RWPE1 (cell line): ENCODE measurements around the gene JOSD2.

Source experiments
- CTCF ChIA-PET: fragments of 350-600 bp; sonication (Branson Sonifier 250); formaldehyde crosslinking; extraction: SDS; loops from one replicate; lab custom pipeline; 2021; lab: Yijun Ruan, JAX
- POLR2A ChIA-PET: fragments of 400-600 bp; formaldehyde crosslinking; extraction: SDS; loops from one replicate; lab custom pipeline; 2020; ENCODE audit warnings: antibody characterized with exemption; ENCODE audit not compliant: low non-redundant PET; lab: Yijun Ruan, JAX
- DNase-seq: peaks from one replicate; pipeline ENCODE4 v3.0.0; 2012; ENCODE audit warnings: low spot score
- H3K27ac ChIP-seq: fragments of 450-650 bp; 2 replicates; pipeline ENCODE4 v1.5.1; 2017
- TF ChIP-seq, protein P1 (sequence below): fragments of 450-650 bp; conservative IDR thresholded peaks from 2 replicates; pipeline ENCODE4 v1.5.1; 2017; ENCODE audit warnings: low read depth, mild to moderate bottlenecking

The JOSD2 gene

DNA sequence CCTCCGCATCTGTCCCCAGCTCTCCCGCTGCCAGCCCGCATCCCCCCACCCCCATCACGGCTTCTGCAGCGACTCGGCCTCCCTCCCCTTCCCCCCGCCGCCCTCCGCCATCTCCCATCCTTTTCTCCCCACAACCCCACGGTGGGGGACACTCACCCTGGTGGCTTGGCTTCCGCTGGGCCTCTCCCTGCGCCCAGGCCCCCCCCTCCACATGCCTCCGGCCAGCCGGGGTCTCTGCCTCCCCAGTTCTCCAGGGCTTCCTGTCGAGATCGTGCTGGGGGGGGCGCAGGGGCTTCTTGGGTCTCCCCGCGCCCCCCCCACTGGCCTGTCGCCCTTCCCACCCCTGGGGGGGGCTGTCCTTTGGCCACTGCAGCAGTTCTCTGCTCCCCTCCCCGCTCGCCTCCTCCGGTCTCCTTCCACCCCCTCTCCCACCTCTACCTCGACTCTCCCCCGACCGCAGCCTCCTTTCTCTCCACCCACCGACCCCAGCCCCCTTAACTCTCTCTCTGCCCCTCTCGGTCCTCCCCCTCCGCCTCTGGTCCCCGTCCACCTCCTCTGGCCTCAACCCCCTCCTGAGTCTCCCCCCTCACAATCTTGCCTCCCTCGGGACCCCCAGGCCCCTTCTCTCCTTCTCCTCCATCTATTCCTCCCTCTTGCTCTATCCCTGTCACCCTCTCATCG is 40.2 kb upstream of the JOSD2 start:
- no peak overlapping the region for H3K27ac ChIP-seq
- TF ChIP-seq, protein P1, sequence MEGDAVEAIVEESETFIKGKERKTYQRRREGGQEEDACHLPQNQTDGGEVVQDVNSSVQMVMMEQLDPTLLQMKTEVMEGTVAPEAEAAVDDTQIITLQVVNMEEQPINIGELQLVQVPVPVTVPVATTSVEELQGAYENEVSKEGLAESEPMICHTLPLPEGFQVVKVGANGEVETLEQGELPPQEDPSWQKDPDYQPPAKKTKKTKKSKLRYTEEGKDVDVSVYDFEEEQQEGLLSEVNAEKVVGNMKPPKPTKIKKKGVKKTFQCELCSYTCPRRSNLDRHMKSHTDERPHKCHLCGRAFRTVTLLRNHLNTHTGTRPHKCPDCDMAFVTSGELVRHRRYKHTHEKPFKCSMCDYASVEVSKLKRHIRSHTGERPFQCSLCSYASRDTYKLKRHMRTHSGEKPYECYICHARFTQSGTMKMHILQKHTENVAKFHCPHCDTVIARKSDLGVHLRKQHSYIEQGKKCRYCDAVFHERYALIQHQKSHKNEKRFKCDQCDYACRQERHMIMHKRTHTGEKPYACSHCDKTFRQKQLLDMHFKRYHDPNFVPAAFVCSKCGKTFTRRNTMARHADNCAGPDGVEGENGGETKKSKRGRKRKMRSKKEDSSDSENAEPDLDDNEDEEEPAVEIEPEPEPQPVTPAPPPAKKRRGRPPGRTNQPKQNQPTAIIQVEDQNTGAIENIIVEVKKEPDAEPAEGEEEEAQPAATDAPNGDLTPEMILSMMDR, result no peak
- CTCF ChIA-PET, result no interaction called here
- DNase-seq, result no peak
- POLR2A ChIA-PET, result no interaction called here

DNA sequence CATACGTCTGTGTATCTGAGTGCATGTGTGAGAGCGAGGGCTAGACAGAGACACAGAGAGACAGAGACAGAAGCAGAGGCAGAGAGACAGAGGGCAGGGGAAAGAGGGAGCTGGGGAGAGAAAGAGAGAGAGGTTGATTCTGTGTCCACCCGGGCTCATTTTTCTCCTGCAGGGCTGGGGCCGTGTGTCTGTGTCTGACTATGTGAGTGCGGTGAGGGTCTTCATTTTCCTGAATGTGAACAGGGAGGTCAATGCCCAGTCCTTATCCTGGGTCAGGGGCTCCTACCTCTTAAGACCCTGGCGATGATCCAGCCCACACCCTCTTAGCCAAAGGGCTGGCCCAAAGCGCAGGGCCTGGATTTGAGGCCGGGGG is 39.6 kb upstream of the JOSD2 start:
- POLR2A ChIA-PET, result no interaction called here
- CTCF ChIA-PET, result no interaction called here
- DNase-seq, result no peak
- TF ChIP-seq, protein P1, result no peak
- no peak overlapping the region for H3K27ac ChIP-seq

DNA sequence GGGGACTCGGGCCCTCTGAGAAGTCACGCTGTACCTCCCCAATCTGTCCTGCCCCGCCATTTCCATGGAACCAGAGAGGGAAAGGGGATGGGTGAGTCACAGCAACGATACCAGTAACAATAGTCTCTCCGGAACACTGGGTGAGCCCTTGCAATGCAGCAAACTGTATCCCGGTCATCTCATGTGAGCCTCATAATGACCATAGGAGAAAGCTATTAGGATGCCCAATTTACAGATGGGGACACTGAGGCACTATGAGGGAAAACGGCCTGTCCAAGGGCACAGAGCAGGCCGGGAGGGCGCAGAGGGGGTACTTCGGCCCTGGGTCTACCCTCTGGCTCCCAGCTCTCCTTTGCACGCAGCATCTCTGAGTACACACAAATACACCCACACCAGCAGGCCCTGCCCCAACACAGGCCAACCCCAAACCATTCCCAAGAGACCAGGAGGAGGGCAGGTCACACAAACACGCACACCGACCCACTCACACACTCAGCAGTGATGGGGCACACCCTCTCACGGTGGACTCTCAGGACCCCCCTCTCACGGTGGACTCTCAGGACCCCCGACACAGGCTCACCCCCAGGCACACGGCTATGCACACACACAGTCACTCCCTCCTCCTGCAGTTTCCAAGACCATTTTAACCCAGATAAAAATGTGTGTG is 39.1 kb upstream of the JOSD2 start:
- ChIA-PET CTCF (interaction anchor here (0.6 to 2.9 kb wide), 2 partner anchors 12 to 22 kb away, joined by 4 to 19 read pairs; no protein-coding TSS in a partner anchor), POLR2A (no interaction called here)
- no peak for DNase-seq
- TF ChIP-seq, protein P1, result no peak
- no peak overlapping the region for H3K27ac ChIP-seq

DNA sequence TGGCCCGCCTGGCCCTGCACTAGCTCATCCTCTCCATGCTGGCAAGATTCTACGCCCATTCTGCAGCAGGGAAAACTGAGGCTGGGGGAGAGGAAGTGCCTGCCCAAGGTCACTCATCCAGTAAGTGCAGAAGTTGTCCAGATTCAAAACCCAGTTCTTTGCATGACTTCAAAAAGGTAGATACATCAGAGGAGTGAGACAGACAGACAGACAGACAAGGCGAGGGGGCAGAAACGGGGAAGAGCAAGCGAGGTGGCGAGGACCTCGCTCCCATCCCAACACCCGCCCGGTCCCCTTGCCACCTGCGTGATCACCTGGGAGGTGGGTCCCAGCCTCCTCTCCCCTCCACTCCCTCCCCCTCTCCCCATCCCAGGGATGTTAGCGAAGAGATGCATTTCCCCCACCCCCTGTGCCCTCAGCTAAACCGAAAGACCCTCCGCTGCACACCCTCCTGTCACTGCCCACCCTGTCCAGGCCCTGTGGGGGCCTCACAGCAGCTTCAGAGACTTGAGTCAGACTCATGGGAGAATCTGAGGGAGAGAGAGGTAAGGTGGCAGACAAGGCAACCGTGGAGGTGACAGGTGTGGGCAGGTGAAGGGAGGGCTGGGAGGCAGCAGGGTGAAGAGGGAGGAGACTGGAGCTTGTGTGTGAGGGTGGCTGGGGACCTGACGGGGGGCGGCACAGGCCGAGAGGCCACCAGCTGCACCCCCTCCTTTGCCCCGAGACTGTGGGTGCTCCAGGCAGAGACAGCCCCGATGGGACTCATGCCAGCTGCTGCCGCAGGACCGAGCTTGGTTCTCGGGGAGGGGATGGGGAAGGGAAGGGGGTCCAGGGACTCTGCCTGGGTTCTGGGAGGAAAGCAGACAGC is 38.3 kb upstream of the JOSD2 start:
- no peak overlapping the region for H3K27ac ChIP-seq
- ChIA-PET POLR2A (no interaction called here), CTCF (interaction anchor here (0.6 to 2.9 kb wide), 3 partner anchors 11 to 217 kb away, joined by 4 to 19 read pairs (median 5); no protein-coding TSS in a partner anchor)
- no peak for DNase-seq
- TF ChIP-seq, protein P1, result no peak

DNA sequence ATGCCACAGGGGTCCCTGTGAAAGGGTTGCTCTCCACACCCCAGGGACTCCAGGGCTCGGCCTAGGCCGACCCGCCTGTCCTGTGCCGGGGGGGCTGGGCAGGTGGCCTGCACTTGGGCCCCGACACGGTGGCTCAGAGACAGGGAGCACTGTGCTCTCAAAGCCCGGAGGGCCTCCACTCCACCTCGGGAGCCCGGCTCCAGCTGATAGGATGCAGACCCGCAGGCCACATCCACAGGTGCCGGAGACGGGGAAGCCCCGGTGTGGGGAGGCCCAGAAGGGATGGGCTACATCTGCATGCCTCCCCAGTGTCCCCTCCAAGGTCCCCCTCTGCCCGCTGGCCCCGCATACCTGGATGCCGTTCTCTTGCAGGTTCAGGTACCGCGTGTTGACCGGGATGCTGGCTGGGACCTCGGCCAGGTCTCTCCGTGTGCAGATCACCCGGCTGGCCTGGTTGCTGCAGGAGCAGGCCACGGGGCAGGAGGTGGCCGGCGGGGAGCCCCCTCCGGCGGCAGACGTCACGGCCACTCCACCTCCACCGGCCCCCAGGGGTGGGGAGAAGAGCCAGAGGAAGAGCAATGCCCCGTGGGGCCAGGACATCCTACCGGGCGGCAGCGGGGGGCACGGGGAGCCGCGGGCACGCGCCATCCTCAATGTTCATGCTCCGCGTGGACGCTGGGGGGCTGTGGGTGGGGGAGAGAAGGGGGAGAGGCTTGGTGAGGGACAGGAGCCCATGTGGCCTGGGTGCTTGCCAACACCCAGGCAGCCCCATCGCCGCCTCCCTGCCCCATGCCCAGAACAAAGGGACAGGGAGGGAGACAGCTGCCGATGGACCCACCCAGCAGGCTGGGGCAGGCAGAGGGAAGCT is 37.4 kb upstream of the JOSD2 start:
- DNase-seq, result no peak
- CTCF ChIA-PET, result interaction anchor here (0.6 to 2.9 kb wide), 2 partner anchors 11 to 218 kb away, joined by 5 to 19 read pairs; no protein-coding TSS in a partner anchor
- POLR2A ChIA-PET, result no interaction called here
- TF ChIP-seq, protein P1, result no peak
- H3K27ac ChIP-seq, result no peak overlapping the region
